Peyer's patch (tissue), 4 donors: ENCODE results near the gene KCNQ1. TPM values are rescaled to one million over a fixed set of nuclear protein-coding genes. Genes with fewer than 3 reads are reported as not detected.

Experiments
- DNase-seq, 3 donors: peaks; one replicate each; pipeline ENCODE4 v3.0.0-alpha.2; 2017 to 2019
- H3K27ac ChIP-seq, 4 donors: fragments of 200-600 bp; sonication (generic); one replicate each; pipeline ENCODE4 v1.5.1; 2016 to 2019
- H3K27me3 ChIP-seq, 2 donors: fragments of 200-600 bp; sonication (generic); one replicate each; pipeline ENCODE4 v1.5.1; 2019
- H3K36me3 ChIP-seq, 3 donors: fragments of 200-600 bp; sonication (generic); one replicate each; pipeline ENCODE4 v1.5.1; 2016 to 2019
- H3K4me1 ChIP-seq, 4 donors: fragments of 200-600 bp; sonication (generic); one replicate each; pipeline ENCODE4 v1.5.1; 2016 to 2019
- H3K4me3 ChIP-seq, 4 donors: fragments of 200-600 bp; sonication (generic); 1 replicate in 3 of 4; 2 replicates in 1 of 4; pipeline ENCODE4 v1.5.1; 2016 to 2019; ENCODE audit warnings: mild to moderate bottlenecking in 1 of 4
- H3K9me3 ChIP-seq, 4 donors: fragments of 200-600 bp; sonication (generic); one replicate each; pipeline ENCODE4 v1.5.1; 2016 to 2019; ENCODE audit warnings: mild to moderate bottlenecking in 1 of 4
- CTCF ChIP-seq, 6 experiments: fragments of 450-650 bp in 4 of 6; fragments of 200-600 bp in 2 of 6; sonication (generic) in 1 of 6; IDR thresholded peaks; one replicate each; pipeline ENCODE4 v1.5.1; 2017 to 2019; ENCODE audit warnings: antibody characterized with exemption in 6 of 6, mild to moderate bottlenecking in 3 of 6, moderate library complexity in 1 of 6
- POLR2A ChIP-seq, 2 donors: fragments of 450-650 bp; IDR thresholded peaks; one replicate each; pipeline ENCODE4 v1.5.1; 2017; ENCODE audit warnings: antibody characterized with exemption in 2 of 2, mild to moderate bottlenecking in 2 of 2, moderate library complexity in 2 of 2
- total RNA-seq, 4 donors: library from RNA; depleted of rRNA; stranded (reverse); fragments of >200 nt; gene quantifications; one replicate each; pipeline ENCODE4 v1.1.0, GENCODE V29; 2016

KCNQ1 gene
- total RNA-seq, 4 donors from 2014 or later: 50.6 to 66.4 (median 54.2) TPM

GRCh38 chr11:2398664-2399355 is 46.0 kb upstream of the KCNQ1 start:
- TF ChIP-seq CTCF (IDR thresholded peaks at IDR 0.05) (no peak), POLR2A (IDR thresholded peaks at IDR 0.05) (no peak)
- Histone ChIP-seq H3K27me3 (no peaks in the 10 kb centered on the region), H3K27ac (peak overlapping the region; percentile 97 to 99 (median 97)), H3K36me3 (peaks cover 0 to 53% (median 0%) of the 10 kb centered on the region in 3 donors), H3K4me3 (peak overlapping the region in 2 of 4 donors; percentile 71 to 73), H3K9me3 (no peaks in the 10 kb centered on the region), H3K4me1 (peaks cover 0 to 28% (median 16%) of the 10 kb centered on the region in 4 donors)
- DNase-seq: no peak

- Histone ChIP-seq H3K4me3 (peak overlapping the region; percentile 59 to 73 (median 66)), H3K27ac (peak overlapping the region; percentile 97 to 99 (median 97)), H3K9me3 (no peaks in the 10 kb centered on the region), H3K27me3 (no peaks in the 10 kb centered on the region), H3K36me3 (peaks cover 0 to 51% (median 0%) of the 10 kb centered on the region in 3 donors), H3K4me1 (peaks cover 0 to 24% (median 12%) of the 10 kb centered on the region in 4 donors)
- no peak for DNase-seq
- TF ChIP-seq CTCF (IDR thresholded peaks at IDR 0.05) (no peak), POLR2A (IDR thresholded peaks at IDR 0.05) (no peak)
Observed at GRCh38 chr11:2399488-2400068, 45.2 kb upstream of the KCNQ1 start.

GRCh38 chr11:2400069-2400761 is 44.6 kb upstream of the KCNQ1 start, which contains the start of gene TSSC4:
TSS of gene TSSC4 (plus strand) at chr11:2400750. CDS start at chr11:2402634, 1,884 bp downstream.
- Histone ChIP-seq H3K4me3 (peak within 1 kb of the TSS; percentile 82 to 99 (median 96)), H3K27me3 (no peaks in the 10 kb centered on the region), H3K27ac (peak within 1 kb of the TSS; percentile 97 to 99 (median 97)), H3K4me1 (peaks cover 0 to 24% (median 10%) of the 10 kb centered on the region in 4 donors), H3K36me3 (peaks cover 0 to 45% (median 0%) of the 10 kb centered on the region in 3 donors), H3K9me3 (no peaks in the 10 kb centered on the region)
- peak; percentile 99 to 100 (median 99) for DNase-seq
- TF ChIP-seq POLR2A (IDR thresholded peaks at IDR 0.05) (peak; percentile 85 to 95), CTCF (IDR thresholded peaks at IDR 0.05) (peak; percentile 95 to 100 (median 99))

GRCh38 chr11:2400762-2401435 is 43.9 kb upstream of the KCNQ1 start:
- DNase-seq: no peak
- H3K4me3 ChIP-seq: peak overlapping the region; percentile 82 to 99 (median 96)
- H3K27me3 ChIP-seq: no peaks in the 10 kb centered on the region
- H3K9me3 ChIP-seq: no peaks in the 10 kb centered on the region
- H3K36me3 ChIP-seq: peaks cover 0 to 38% (median 0%) of the 10 kb centered on the region in 3 donors
- H3K4me1 ChIP-seq: peaks cover 0 to 24% (median 10%) of the 10 kb centered on the region in 4 donors
- TF ChIP-seq CTCF (IDR thresholded peaks at IDR 0.05) (no peak), POLR2A (IDR thresholded peaks at IDR 0.05) (peak; percentile 23 to 37)
- H3K27ac ChIP-seq: peak overlapping the region; percentile 82 to 99 (median 97)

- Histone ChIP-seq H3K4me1 (peaks cover 0 to 24% (median 10%) of the 10 kb centered on the region in 4 donors), H3K27ac (peak overlapping the region; percentile 82 to 99 (median 97)), H3K27me3 (no peaks in the 10 kb centered on the region), H3K9me3 (no peaks in the 10 kb centered on the region), H3K4me3 (peak overlapping the region; percentile 82 to 99 (median 96)), H3K36me3 (peaks cover 0 to 32% (median 0%) of the 10 kb centered on the region in 3 donors)
- no peak for TF ChIP-seq CTCF (IDR thresholded peaks at IDR 0.05)
- no peak for TF ChIP-seq POLR2A (IDR thresholded peaks at IDR 0.05)
- no peak for DNase-seq
Observed at GRCh38 chr11:2401436-2401984, 43.3 kb upstream of the KCNQ1 start.
